ENCODE results near the gene MRGPRF.

The MRGPRF gene

GRCh38 chr11:69013009-69013951 lies at the start of gene MRGPRF:
MRGPRF (minus strand) TSS chr11:69013246; CDS start chr11:69009901, 3,345 bp downstream.
- no peak for TF ChIP-seq JUND (IDR thresholded peaks at IDR 0.05; ENCODE audit: low read depth)
- in situ Hi-C loops (cut with HindIII; ENCODE audit: low pct_unique_long_range_greater_than_20kb, low sequenced_read_pairs) = no loop called here
- no peak for DNase-seq (ENCODE audit: low read depth in 1 of 2, low spot score in 1 of 2)

- in situ Hi-C loops (cut with HindIII; ENCODE audit: low pct_unique_long_range_greater_than_20kb, low sequenced_read_pairs) = no loop called here
- TF ChIP-seq JUND (IDR thresholded peaks at IDR 0.05; ENCODE audit: low read depth) = no peak
- DNase-seq (ENCODE audit: low read depth in 1 of 2, low spot score in 1 of 2) = no peak
Observed at GRCh38 chr11:69062169-69062855, 49.3 kb upstream of the MRGPRF start.

GRCh38 chr11:69061713-69062053 lies 48.6 kb upstream of the MRGPRF start:
- no peak for TF ChIP-seq JUND (IDR thresholded peaks at IDR 0.05; ENCODE audit: low read depth)
- in situ Hi-C loops (cut with HindIII; ENCODE audit: low pct_unique_long_range_greater_than_20kb, low sequenced_read_pairs) = no loop called here
- DNase-seq (ENCODE audit: low read depth in 1 of 2, low spot score in 1 of 2) = no peak

DNA sequence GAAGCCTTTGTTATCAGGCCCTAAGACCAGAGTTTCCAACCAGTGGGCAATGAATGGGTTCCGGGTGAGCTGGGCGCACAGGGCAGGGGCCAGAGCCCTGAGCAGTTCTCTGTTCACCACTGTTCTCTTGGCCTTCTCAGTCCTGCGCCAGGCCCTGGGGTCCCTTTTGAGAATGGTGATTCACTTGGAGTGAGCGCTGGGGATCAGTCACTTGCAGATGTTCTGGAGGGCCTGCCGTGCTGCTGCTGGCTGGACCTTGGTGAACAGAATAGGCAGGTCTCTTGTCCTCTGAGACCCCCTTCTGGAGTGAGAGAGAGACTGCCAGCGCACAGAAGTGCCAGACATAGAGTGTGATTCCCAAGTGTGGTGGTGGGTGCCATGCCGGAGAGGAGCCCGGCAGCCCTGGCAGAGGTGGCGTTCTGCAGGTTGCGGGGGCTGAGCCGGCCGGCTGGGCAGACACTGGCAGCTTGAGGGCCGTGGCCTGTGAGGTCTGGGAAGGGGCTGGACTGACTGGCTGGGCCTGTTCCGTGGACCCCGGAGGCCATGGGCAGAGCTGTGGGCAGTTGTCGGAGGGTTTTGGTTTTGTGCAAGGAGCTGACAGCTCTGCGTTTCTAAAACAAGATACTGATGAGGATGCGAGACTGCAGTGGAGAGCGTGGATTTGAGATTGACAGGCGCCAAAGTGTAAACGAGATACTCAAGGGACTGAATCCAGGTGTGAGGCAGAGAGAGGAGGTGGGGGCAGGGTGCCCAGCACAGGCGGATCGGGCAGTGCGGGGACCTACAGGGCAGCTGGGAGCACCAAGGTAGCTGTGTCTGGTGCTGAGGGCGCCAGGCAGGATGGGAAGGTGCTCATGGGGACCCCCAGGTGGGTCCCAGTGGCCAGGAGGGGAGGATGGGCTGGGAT lies 48.0 kb upstream of the MRGPRF start:
- no peak for TF ChIP-seq JUND (IDR thresholded peaks at IDR 0.05; ENCODE audit: low read depth)
- in situ Hi-C loops (cut with HindIII; ENCODE audit: low pct_unique_long_range_greater_than_20kb, low sequenced_read_pairs) = no loop called here
- no peak for DNase-seq (ENCODE audit: low read depth in 1 of 2, low spot score in 1 of 2)

- in situ Hi-C loops (cut with HindIII; ENCODE audit: low pct_unique_long_range_greater_than_20kb, low sequenced_read_pairs) = no loop called here
- no peak for DNase-seq (ENCODE audit: low read depth in 1 of 2, low spot score in 1 of 2)
- TF ChIP-seq JUND (IDR thresholded peaks at IDR 0.05; ENCODE audit: low read depth) = no peak
Observed at GRCh38 chr11:69059985-69060384, 46.9 kb upstream of the MRGPRF start.

- TF ChIP-seq JUND (IDR thresholded peaks at IDR 0.05; ENCODE audit: low read depth) = no peak
- in situ Hi-C loops (cut with HindIII; ENCODE audit: low pct_unique_long_range_greater_than_20kb, low sequenced_read_pairs) = no loop called here
Observed at GRCh38 chr11:69059429-69059828, 46.4 kb upstream of the MRGPRF start.

GRCh38 chr11:69058511-69059270 lies 45.6 kb upstream of the MRGPRF start:
- in situ Hi-C loops (cut with HindIII; ENCODE audit: low pct_unique_long_range_greater_than_20kb, low sequenced_read_pairs) = no loop called here
- no peak for TF ChIP-seq JUND (IDR thresholded peaks at IDR 0.05; ENCODE audit: low read depth)
- DNase-seq (ENCODE audit: low read depth in 1 of 2, low spot score in 1 of 2) = no peak

More at GRCh38 chr11:69059429-69059828, 46.4 kb upstream of the MRGPRF start:
- no peak for DNase-seq (ENCODE audit: low read depth in 1 of 2, low spot score in 1 of 2)

DNA sequence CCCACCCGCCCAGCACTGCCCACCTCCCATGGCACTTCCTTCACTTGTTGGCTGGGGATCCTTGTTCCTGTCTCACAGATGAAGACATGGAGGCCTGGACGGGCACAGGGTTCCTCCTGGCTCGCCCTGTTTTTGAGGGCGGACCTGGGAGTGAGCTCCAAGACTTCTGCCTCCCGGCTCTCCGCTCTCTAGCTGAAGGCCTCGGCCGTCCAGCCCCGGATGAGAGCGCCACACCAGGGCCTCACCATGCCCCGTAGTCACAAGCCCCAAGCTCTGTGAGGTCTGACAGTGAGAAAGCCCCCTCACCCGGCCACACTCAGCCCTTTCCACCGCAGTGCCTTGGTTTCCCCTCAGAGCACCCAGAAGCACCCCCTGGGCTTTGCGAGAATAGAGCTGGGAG lies 44.8 kb upstream of the MRGPRF start:
- in situ Hi-C loops (cut with HindIII; ENCODE audit: low pct_unique_long_range_greater_than_20kb, low sequenced_read_pairs) = no loop called here
- no peak for TF ChIP-seq JUND (IDR thresholded peaks at IDR 0.05; ENCODE audit: low read depth)
- no peak for DNase-seq (ENCODE audit: low read depth in 1 of 2, low spot score in 1 of 2)

DNA sequence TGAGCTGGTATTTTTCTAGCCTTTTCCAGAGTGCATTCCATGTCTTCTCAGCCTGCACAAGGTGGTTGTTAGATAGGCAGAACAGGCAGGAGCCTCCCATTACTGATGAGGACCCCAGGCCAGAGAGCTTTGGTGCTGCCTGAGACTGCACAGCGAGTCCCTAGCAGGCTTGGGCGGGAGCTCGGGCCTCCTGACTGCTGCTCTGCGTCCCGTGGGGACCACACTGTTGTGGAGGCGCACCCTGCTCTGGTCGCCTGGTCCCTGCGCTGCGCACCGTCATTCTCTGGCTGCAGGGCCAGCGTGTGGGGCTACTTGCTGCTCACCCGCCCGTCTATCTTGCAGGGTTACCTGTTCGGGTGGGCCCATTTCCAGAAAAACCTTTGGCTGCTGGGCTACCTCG lies 44.2 kb upstream of the MRGPRF start:
- TF ChIP-seq JUND (IDR thresholded peaks at IDR 0.05; ENCODE audit: low read depth) = no peak
- DNase-seq (ENCODE audit: low read depth in 1 of 2, low spot score in 1 of 2) = no peak
- in situ Hi-C loops (cut with HindIII; ENCODE audit: low pct_unique_long_range_greater_than_20kb, low sequenced_read_pairs) = no loop called here

DNA sequence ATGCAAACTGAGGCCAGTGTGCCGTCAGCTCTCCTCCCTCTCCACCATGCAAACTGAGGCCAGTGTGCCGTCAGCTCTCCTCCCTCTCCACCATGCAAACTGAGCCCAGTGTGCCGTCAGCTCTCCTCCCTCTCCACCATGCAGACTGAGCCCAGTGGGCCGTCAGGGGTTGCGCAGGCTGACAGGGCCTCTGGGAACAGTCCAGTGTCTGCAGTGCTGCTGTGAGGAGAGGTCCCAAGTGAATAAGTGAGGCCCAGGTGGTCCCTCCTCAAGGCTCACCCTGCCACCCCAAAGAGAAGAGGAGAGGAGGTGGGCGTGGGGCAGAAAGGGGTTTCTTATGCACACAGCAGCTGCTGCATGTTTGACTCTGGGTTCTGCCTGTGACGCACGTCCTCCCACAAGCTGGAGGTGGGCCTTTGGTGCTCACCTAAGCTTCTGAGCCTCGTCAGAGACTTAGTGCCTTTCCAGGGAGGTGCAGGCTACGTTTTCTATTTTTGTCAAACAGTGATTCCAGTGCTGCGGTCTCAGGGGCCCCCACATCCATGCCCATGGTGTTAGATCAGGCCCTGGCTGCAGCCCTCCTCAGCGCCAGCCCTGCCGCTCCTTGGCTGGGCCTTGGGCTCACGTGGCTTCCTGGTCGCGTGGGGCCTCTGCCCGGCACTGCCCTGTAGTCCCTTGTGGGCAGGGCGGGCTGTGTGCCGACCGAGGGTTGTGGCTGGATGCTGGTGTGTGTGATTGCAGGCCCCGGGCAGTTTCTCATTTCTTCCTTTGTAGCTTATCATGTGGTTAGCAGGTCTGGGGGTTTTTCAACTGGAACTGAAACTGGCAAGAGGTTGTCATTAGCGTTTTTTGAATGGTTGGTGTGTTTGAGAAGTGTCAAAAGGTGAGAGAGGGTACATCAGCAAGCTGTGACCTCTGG lies 42.8 kb upstream of the MRGPRF start:
- no peak for DNase-seq (ENCODE audit: low read depth in 1 of 2, low spot score in 1 of 2)
- TF ChIP-seq JUND (IDR thresholded peaks at IDR 0.05; ENCODE audit: low read depth) = no peak
- in situ Hi-C loops (cut with HindIII; ENCODE audit: low pct_unique_long_range_greater_than_20kb, low sequenced_read_pairs) = no loop called here

DNA sequence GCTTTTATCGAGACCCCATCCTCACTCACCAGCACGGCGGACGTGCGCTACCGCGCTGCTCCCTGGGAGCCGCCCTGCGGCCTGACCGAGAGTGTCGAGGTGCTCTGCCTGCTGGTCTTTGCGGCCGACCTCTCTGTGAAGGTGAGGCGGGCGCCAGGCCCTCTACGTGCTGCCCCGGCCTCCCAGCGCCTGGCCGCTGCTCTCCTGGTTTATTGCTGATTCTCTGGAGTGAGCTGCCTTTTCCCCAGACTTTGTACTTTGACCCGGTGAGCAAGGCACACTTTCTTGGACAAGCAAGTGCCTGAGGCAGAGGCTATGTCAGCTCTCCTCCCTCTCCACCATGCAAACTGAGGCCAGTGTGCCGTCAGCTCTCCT lies 42.2 kb upstream of the MRGPRF start:
- TF ChIP-seq JUND (IDR thresholded peaks at IDR 0.05; ENCODE audit: low read depth) = no peak
- in situ Hi-C loops (cut with HindIII; ENCODE audit: low pct_unique_long_range_greater_than_20kb, low sequenced_read_pairs) = no loop called here
- no peak for DNase-seq (ENCODE audit: low read depth in 1 of 2, low spot score in 1 of 2)

Measured in T47D (cell line).